ENCODE results near the gene MROH9. TPM values are rescaled to one million over a fixed set of nuclear protein-coding genes. Genes with fewer than 3 reads are reported as not detected.
A peak's percentile ranks its signal among the peaks of the same experiment; 100 is the strongest.
"Not testable (repeated sequence)": the region's sequence is repeated elsewhere in the genome, so short reads cannot be mapped to it uniquely, and the experiment has no call there.

MROH9 gene, protein sequence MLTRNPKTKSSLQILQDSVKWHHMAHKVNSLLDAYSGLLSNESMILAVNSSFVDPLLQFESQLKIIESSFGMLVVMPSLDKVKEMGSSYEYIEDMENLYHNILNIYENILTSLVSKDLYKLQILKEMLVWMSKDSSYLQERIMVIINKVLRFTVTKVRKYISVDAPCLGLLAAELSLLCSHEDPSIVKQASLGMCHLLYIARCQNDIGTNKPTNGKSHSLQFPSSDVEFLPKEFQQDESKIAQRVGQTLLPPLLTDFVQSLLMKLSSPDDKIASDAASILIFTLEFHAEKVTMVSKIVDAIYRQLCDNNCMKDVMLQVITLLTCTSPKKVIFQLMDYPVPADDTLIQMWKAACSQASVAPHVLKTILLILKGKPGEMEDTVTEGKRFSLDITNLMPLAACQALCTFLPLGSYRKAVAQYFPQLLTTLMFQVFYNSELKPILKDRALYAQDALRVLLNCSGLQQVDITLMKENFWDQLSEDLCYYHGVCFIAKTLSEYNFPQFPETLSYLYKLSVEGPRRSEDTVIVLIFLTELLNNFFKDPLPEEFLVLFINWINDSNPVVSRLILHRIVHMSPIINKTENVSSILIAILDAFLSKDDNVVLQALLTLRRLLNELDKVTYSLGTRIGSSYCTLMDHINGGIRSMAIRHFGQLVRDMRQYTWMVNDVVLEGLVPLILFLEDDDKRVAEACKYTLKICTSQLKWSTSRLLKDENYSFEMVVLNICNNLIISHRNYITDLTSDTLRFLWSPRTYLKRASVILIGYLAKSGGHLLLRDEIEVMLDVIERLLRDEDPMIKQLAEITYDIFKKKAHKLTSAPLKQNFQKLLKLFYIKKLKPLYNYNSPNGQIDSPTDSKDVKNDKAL
- total RNA-seq (2012; rRNA removed) = 0.22 and 1.0 TPM in 2 replicates

DNA sequence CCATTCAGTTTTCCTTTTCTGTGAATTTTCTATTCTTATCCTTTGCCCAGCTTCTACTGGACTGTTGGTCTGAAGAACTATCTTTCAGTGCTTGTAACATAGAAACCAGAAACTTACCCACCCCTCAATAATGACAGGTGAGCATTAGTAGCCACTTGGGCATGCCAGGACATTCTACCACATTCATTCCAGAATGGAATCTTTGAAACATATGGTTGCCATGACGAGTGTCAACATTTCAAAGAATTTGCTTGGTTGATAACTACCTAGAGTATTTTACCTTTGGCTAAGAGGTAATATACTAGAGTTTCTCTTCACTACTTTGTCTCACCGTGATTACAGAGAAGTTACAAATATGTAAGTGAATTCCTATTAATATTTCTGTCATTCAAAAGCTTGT is at the start of gene MROH9:
Gene MROH9, plus strand, starts transcription at position 304 of the 400 bp plus-strand sequence. CDS start 10,023 bp downstream, outside the sequence.
- H3K27me3 ChIP-seq (ENCODE audit: control insufficient read depth, insufficient read depth, low read length) = no peaks in the 10 kb centered on the region
- no peaks in the 10 kb centered on the region for H3K9me3 ChIP-seq (replicated peaks; ENCODE audit: low read length)
- H3K4me2 ChIP-seq (ENCODE audit: low read length) = no peak within 1 kb of the TSS
- peaks cover 2% of the 10 kb centered on the region for H3K4me1 ChIP-seq (ENCODE audit: control insufficient read depth, insufficient read depth, low read length)
- no peaks in the 10 kb centered on the region for H3K36me3 ChIP-seq (ENCODE audit: insufficient read depth, low read length)
- H3K9ac ChIP-seq (ENCODE audit: low read depth, low read length) = no peak within 1 kb of the TSS
- no peak within 1 kb of the TSS for H3K4me3 ChIP-seq (ENCODE audit: low read length)

DNA sequence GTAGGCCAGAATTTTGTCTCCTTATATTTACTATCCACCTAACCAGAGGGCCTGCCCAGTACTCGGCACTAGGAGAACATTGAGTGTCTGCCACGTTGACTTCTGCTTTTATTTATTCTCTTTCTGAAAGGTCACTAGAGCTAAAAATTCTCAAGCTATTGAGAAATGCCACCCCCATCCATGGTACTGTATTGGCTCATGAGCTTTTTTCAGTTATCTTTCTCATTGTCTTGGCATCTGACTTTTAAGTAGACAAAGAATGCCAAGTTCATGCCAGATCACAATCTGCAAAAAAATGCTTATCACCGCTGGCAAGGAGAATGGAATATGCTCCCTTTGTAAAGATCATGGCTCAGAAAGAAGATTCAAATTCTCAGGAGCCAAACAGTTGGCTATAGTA is 49.8 kb upstream of the MROH9 start:
- H3K9me3 ChIP-seq (replicated peaks; ENCODE audit: low read length) = no peaks in the 10 kb centered on the region
- H3K9ac ChIP-seq (ENCODE audit: low read depth, low read length) = no peak overlapping the region
- no peaks in the 10 kb centered on the region for H3K36me3 ChIP-seq (ENCODE audit: insufficient read depth, low read length)
- peaks cover 25% of the 10 kb centered on the region for H3K4me1 ChIP-seq (ENCODE audit: control insufficient read depth, insufficient read depth, low read length)
- H3K4me2 ChIP-seq (ENCODE audit: low read length) = peak overlapping the region; percentile 17
- no peak overlapping the region for H3K4me3 ChIP-seq (ENCODE audit: low read length)
- no peaks in the 10 kb centered on the region for H3K27me3 ChIP-seq (ENCODE audit: control insufficient read depth, insufficient read depth, low read length)

DNA sequence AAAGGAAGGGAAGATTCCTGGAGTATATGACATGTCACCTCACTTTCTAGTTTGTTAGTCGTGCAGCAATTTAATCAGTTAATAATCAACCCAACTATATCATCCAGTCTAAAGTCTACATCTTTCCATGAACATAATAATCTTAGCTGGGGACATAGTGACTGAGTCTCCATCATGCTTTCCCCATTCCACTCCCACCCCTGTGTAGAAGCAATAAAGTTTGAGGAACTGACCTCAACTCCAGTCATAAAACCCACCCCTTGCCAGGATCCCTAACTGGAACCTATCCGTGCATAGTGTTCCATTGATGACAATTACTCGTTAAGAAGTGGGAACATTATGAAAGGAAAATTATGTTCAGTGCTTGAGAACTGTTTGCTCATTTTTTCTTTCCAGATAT is 48.9 kb upstream of the MROH9 start:
- no peak overlapping the region for H3K4me3 ChIP-seq (ENCODE audit: low read length)
- H3K9me3 ChIP-seq (replicated peaks; ENCODE audit: low read length) = no peaks in the 10 kb centered on the region
- H3K27me3 ChIP-seq (ENCODE audit: control insufficient read depth, insufficient read depth, low read length) = no peaks in the 10 kb centered on the region
- no peak overlapping the region for H3K4me2 ChIP-seq (ENCODE audit: low read length)
- H3K4me1 ChIP-seq (ENCODE audit: control insufficient read depth, insufficient read depth, low read length) = peaks cover 20% of the 10 kb centered on the region
- H3K9ac ChIP-seq (ENCODE audit: low read depth, low read length) = no peak overlapping the region
- H3K36me3 ChIP-seq (ENCODE audit: insufficient read depth, low read length) = no peaks in the 10 kb centered on the region

DNA sequence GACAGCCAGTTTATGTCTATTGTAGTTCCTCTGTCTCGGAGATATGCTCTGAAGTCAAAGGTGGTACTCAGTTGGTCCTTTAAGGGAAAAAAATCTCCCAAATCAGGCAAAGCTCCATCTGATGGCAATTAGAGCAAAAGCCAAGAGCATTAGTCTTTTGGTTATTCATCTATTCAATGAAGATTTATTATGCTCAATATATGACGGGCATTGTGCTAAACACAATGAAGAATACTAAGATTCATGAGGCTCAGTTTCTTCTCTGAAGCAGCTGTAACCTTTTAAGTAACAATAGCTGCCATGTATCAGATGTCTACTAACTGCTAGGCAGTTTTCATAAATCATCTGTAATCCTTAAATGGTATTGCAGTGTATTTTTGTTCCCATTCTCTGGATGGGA is 47.6 kb upstream of the MROH9 start:
- Histone ChIP-seq H3K36me3 (ENCODE audit: insufficient read depth, low read length) (no peaks in the 10 kb centered on the region), H3K4me1 (ENCODE audit: control insufficient read depth, insufficient read depth, low read length) (peaks cover 12% of the 10 kb centered on the region), H3K4me2 (ENCODE audit: low read length) (no peak overlapping the region), H3K9ac (ENCODE audit: low read depth, low read length) (no peak overlapping the region), H3K4me3 (ENCODE audit: low read length) (no peak overlapping the region), H3K9me3 (replicated peaks; ENCODE audit: low read length) (no peaks in the 10 kb centered on the region), H3K27me3 (ENCODE audit: control insufficient read depth, insufficient read depth, low read length) (no peaks in the 10 kb centered on the region)

DNA sequence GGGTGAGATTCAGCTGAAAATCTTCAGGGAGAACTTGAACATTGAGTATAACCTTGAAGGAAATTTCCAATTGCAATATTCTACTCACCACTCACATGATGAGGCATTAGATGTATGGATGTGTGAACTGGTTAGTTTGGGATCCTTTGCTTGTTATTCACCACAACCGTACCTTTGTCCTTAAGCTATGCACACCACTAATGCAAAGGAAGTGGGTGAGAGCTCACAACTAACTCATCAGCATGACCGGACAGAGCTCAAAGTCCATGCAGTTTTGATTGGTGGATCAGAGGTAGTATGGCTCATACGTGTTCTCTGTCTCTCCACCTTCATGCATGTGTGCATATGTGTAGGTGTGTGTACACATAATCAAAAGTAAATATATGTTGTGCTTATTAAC is 43.5 kb upstream of the MROH9 start:
- Histone ChIP-seq H3K9ac (ENCODE audit: low read depth, low read length) (no peak overlapping the region), H3K36me3 (ENCODE audit: insufficient read depth, low read length) (no peaks in the 10 kb centered on the region), H3K4me3 (ENCODE audit: low read length) (no peak overlapping the region), H3K4me2 (ENCODE audit: low read length) (no peak overlapping the region), H3K9me3 (replicated peaks; ENCODE audit: low read length) (no peaks in the 10 kb centered on the region), H3K27me3 (ENCODE audit: control insufficient read depth, insufficient read depth, low read length) (no peaks in the 10 kb centered on the region), H3K4me1 (ENCODE audit: control insufficient read depth, insufficient read depth, low read length) (peaks cover 8% of the 10 kb centered on the region)

DNA sequence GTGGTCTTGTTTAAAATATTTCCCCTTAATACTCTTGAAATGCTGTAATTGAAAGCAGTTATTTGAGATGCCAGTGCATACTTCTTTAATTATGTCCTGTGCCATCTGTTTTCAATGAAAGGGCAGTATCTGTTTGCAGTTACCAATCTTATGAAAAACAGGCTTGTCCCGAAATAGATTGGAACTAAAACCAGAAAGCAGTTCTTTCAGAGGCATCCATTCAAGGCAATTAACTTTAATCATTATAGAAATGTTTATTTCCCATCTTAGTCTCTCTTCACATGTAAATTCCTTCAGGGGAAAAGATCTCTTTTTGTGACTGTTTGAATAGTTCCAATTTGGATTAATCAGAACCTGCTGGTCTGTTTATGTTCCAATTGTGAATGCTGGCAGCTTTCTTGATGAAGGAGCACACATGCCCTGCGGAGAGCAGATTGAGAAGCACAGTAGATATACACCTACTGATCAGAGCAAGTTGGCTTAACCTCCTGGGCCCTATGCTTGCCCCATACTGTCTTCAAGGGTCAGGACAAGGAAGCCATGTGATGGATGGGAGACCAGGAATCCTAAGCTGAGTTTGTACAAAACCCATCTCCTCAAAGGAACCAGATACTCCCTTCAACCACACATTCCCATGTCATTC is 41.6 kb upstream of the MROH9 start:
- Histone ChIP-seq H3K36me3 (ENCODE audit: insufficient read depth, low read length) (no peaks in the 10 kb centered on the region), H3K4me1 (ENCODE audit: control insufficient read depth, insufficient read depth, low read length) (peaks cover 8% of the 10 kb centered on the region), H3K9ac (ENCODE audit: low read depth, low read length) (no peak overlapping the region), H3K27me3 (ENCODE audit: control insufficient read depth, insufficient read depth, low read length) (no peaks in the 10 kb centered on the region), H3K9me3 (replicated peaks; ENCODE audit: low read length) (no peaks in the 10 kb centered on the region), H3K4me3 (ENCODE audit: low read length) (no peak overlapping the region), H3K4me2 (ENCODE audit: low read length) (no peak overlapping the region)

DNA sequence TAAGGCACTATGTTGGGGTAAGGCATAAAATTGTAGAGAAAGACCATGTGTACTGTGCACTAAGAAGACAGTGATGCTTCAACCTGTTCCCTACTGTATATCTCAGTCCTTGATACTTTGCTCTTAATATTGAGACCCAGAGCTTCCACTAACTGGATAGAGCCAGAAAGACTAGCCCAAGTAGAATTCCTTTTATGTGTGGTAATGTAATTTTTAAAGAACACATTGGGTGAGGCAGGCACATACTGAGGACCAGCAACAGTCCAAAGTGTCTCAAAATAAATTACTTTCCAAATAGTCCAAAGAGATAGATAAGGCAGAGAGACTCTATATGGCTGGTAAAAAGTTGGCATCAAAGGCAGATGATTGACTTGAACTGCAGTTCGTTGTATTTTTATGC is 31.4 kb upstream of the MROH9 start:
- H3K27me3 ChIP-seq (ENCODE audit: control insufficient read depth, insufficient read depth, low read length) = no peaks in the 10 kb centered on the region
- H3K9ac ChIP-seq (ENCODE audit: low read depth, low read length) = no peak overlapping the region
- H3K4me2 ChIP-seq (ENCODE audit: low read length) = no peak overlapping the region
- H3K4me3 ChIP-seq (ENCODE audit: low read length) = no peak overlapping the region
- H3K36me3 ChIP-seq (ENCODE audit: insufficient read depth, low read length) = no peaks in the 10 kb centered on the region
- no peaks in the 10 kb centered on the region for H3K9me3 ChIP-seq (replicated peaks; ENCODE audit: low read length)
- peaks cover 2% of the 10 kb centered on the region for H3K4me1 ChIP-seq (ENCODE audit: control insufficient read depth, insufficient read depth, low read length)

DNA sequence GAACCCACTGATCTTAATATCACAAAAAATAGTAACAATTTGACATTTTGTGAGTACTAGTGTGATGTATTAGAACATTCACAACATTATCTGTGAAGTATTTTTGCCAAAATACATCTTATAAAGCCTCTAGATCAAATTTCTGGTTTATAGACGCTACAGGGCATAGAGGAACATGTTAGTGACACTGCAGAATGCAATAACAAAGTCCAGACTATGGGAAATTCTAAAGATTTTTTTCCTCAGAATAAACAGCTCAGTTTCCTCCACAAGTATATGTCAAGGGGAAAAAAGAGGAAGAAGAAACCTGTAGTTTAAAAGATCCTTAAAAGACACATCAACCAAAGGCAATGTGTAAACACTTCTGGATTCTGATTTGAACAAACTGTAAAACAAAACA is 26.4 kb upstream of the MROH9 start:
- Histone ChIP-seq H3K36me3 (ENCODE audit: insufficient read depth, low read length) (no peaks in the 10 kb centered on the region), H3K9me3 (replicated peaks; ENCODE audit: low read length) (no peaks in the 10 kb centered on the region), H3K4me3 (ENCODE audit: low read length) (no peak overlapping the region), H3K4me1 (ENCODE audit: control insufficient read depth, insufficient read depth, low read length) (peaks cover 26% of the 10 kb centered on the region), H3K9ac (ENCODE audit: low read depth, low read length) (no peak overlapping the region), H3K27me3 (ENCODE audit: control insufficient read depth, insufficient read depth, low read length) (no peaks in the 10 kb centered on the region), H3K4me2 (ENCODE audit: low read length) (no peak overlapping the region)

DNA sequence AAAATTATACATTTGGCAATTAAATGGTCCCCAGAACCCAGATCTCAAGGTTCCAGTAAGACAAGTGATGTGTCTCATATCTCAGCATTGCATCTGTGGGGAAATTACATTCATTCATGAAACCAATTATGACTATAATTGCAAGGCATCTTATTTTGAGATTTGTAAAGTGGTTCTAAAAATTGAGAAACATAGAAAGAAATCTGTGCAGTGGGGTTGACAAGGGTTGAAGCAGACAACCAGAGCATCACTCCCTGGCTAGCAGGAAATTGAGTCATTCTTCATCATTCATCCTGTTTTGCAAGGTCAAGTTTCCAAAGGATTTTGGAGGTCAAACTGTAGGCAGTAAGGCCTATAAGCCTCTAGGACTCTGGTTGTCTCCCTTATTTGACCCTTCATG is 25.1 kb upstream of the MROH9 start:
- Histone ChIP-seq H3K4me3 (ENCODE audit: low read length) (no peak overlapping the region), H3K9me3 (replicated peaks; ENCODE audit: low read length) (no peaks in the 10 kb centered on the region), H3K4me1 (ENCODE audit: control insufficient read depth, insufficient read depth, low read length) (peaks cover 26% of the 10 kb centered on the region), H3K36me3 (ENCODE audit: insufficient read depth, low read length) (no peaks in the 10 kb centered on the region), H3K4me2 (ENCODE audit: low read length) (no peak overlapping the region), H3K27me3 (ENCODE audit: control insufficient read depth, insufficient read depth, low read length) (no peaks in the 10 kb centered on the region), H3K9ac (ENCODE audit: low read depth, low read length) (peak overlapping the region; percentile 9)

DNA sequence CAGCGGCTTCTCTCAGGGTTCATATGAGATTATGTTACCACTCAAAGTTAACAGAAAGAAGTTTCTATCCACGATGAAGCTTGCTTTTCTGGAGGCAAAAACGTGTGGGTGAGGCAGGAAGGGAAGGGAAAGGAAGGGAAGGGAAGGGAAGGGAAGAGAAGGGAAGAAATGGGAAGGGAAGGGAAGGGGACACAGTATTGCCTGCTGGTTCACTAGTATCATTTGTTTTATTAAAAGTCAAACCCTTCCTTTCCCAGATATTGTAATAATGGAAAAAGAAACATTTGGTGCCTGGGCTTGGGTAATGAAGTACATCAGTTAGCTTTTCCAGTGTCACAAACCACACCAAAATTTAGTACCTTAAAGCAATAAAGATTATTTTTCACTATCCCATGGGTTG is 18.0 kb upstream of the MROH9 start:
- Histone ChIP-seq H3K9me3 (replicated peaks; ENCODE audit: low read length) (no peaks in the 10 kb centered on the region), H3K4me2 (ENCODE audit: low read length) (no peak overlapping the region), H3K4me3 (ENCODE audit: low read length) (no peak overlapping the region), H3K27me3 (ENCODE audit: control insufficient read depth, insufficient read depth, low read length) (no peaks in the 10 kb centered on the region), H3K9ac (ENCODE audit: low read depth, low read length) (no peak overlapping the region), H3K4me1 (ENCODE audit: control insufficient read depth, insufficient read depth, low read length) (no peaks in the 10 kb centered on the region), H3K36me3 (ENCODE audit: insufficient read depth, low read length) (no peaks in the 10 kb centered on the region)

DNA sequence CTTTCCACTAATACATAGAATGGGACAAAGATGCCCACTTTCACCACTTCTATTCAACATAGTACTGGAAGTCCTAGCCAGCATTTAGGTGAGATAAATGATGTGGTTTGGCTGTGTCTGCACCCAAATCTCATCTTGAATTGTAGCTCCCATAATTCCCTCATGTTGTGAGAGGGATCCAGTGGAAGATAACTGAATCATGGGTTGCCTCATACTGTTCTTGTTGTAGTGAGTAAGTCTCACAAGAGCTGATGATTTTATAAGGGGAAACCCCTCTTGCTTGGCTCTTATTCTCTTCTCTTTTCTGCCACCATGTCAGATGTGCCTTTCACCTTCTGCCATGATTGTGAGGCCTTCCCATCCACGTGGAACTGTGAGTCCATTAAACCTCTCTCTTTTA is 10.7 kb upstream of the MROH9 start:
- not testable (repeated sequence) for H3K4me3 ChIP-seq (ENCODE audit: low read length); H3K36me3 ChIP-seq (ENCODE audit: insufficient read depth, low read length); H3K4me2 ChIP-seq (ENCODE audit: low read length); H3K9me3 ChIP-seq (replicated peaks; ENCODE audit: low read length); H3K9ac ChIP-seq (ENCODE audit: low read depth, low read length); H3K27me3 ChIP-seq (ENCODE audit: control insufficient read depth, insufficient read depth, low read length)
- peaks cover 16% of the 10 kb centered on the region for H3K4me1 ChIP-seq (ENCODE audit: control insufficient read depth, insufficient read depth, low read length)
